Astrocyte of the spinal cord (primary cell): ENCODE measurements around the gene BAHCC1.

Experiments
- DNase-seq: peaks from one replicate; pipeline ENCODE4 v3.0.0; 2011; ENCODE audit warnings: low read depth, low spot score
- H3K4me3 ChIP-seq: 2 replicates; pipeline ENCODE4 v1.5.1; 2011; ENCODE audit warnings: low read depth, mild to moderate bottlenecking, low read length, moderate library complexity
- CTCF ChIP-seq: IDR thresholded peaks from 2 replicates; pipeline ENCODE4 v1.5.1; 2012; ENCODE audit warnings: low read depth, mild to moderate bottlenecking, low read length, inconsistent platforms
- in situ Hi-C: cut with HindIII; loops from 2 replicates; pipeline ENCODE4 v1.10.0; 2017; ENCODE audit warnings: low sequenced_read_pairs

Gene BAHCC1

GRCh38 chr17:81455387-81455786 is 60.1 kb downstream of the BAHCC1 start:
- in situ Hi-C loops: no loop called here
- no peak for TF ChIP-seq CTCF
- no peak overlapping the region for H3K4me3 ChIP-seq
- no peak for DNase-seq

GRCh38 chr17:81456091-81456490 is 60.8 kb downstream of the BAHCC1 start:
- TF ChIP-seq CTCF: no peak
- no peak overlapping the region for H3K4me3 ChIP-seq
- in situ Hi-C loops: no loop called here
- DNase-seq: no peak

- in situ Hi-C loops: no loop called here
- DNase-seq: peak; percentile 20
- TF ChIP-seq CTCF: no peak
- H3K4me3 ChIP-seq: no peak overlapping the region
Observed at GRCh38 chr17:81456798-81457197, 61.5 kb downstream of the BAHCC1 start.

- DNase-seq: no peak
- TF ChIP-seq CTCF: no peak
- H3K4me3 ChIP-seq: no peak overlapping the region
- in situ Hi-C loops: no loop called here
Observed at GRCh38 chr17:81457401-81457800, 62.1 kb downstream of the BAHCC1 start.

GRCh38 chr17:81457917-81458555 is 62.8 kb downstream of the BAHCC1 start:
- H3K4me3 ChIP-seq: no peak overlapping the region
- in situ Hi-C loops: no loop called here
- DNase-seq: no peak
- TF ChIP-seq CTCF: no peak

GRCh38 chr17:81458628-81459027 is 63.4 kb downstream of the BAHCC1 start:
- in situ Hi-C loops: no loop called here
- no peak for TF ChIP-seq CTCF
- DNase-seq: no peak
- no peak overlapping the region for H3K4me3 ChIP-seq

GRCh38 chr17:81459224-81459623 is 64.0 kb downstream of the BAHCC1 start:
- in situ Hi-C loops: no loop called here
- H3K4me3 ChIP-seq: no peak overlapping the region
- DNase-seq: no peak
- no peak for TF ChIP-seq CTCF
